Heart right ventricle (tissue), 16 donors: Measurements from ENCODE around the gene UBA7. TPM values are rescaled to one million over a fixed set of nuclear protein-coding genes. Genes with fewer than 3 reads are reported as not detected.
"Not testable (repeated sequence)": the region's sequence is repeated elsewhere in the genome, so short reads cannot be mapped to it uniquely, and the experiment has no call there.

ENCODE experiments used
- ATAC-seq, 8 donors: fragments of 200-7000 bp; cut with Tn5 transposase; one replicate each; pipeline ENCODE4 v1.9.1; 2020; ENCODE audit warnings: mild to moderate bottlenecking in 8 of 8, moderate library complexity in 8 of 8, moderate number of reproducible peaks in 1 of 8
- DNase-seq, 2 donors: peaks; one replicate each; pipeline ENCODE4 v3.0.0-alpha.2; 2020
- H3K27ac ChIP-seq, 10 donors: fragments of 200-600 bp; sonication (generic) in 2 of 10; one replicate each; pipeline versions ENCODE4 v1.5.0 to v1.8.0; 2020 to 2022; ENCODE audit warnings: mild to moderate bottlenecking in 3 of 10
- H3K27me3 ChIP-seq, 7 donors: fragments of 200-600 bp; one replicate each; pipeline ENCODE4 v1.8.0; 2021 to 2022; ENCODE audit warnings: mild to moderate bottlenecking in 2 of 7
- H3K36me3 ChIP-seq, 9 donors: fragments of 200-600 bp; sonication (generic) in 1 of 9; one replicate each; pipeline versions ENCODE4 v1.5.0 to v1.8.0; 2020 to 2022; ENCODE audit warnings: mild to moderate bottlenecking in 2 of 9
- H3K4me1 ChIP-seq, 9 donors: fragments of 200-600 bp; sonication (generic) in 1 of 9; one replicate each; pipeline versions ENCODE4 v1.5.0 to v1.8.0; 2020 to 2022; ENCODE audit warnings: mild to moderate bottlenecking in 4 of 9
- H3K4me3 ChIP-seq, 10 donors: fragments of 200-600 bp; sonication (generic) in 2 of 10; one replicate each; pipeline versions ENCODE4 v1.5.0 to v1.8.0; 2020 to 2022; ENCODE audit warnings: mild to moderate bottlenecking in 7 of 10, moderate library complexity in 2 of 10
- H3K9me3 ChIP-seq, 11 donors: fragments of 200-600 bp in 10 of 11; sonication (generic) in 2 of 11; one replicate each; pipeline versions ENCODE4 v1.5.0 to v1.8.0; 2013 to 2022; ENCODE audit warnings: mild to moderate bottlenecking in 2 of 11, control low read depth in 1 of 11, moderate library complexity in 1 of 11
- WGBS, 2 donors: extraction: QIAGEN DNeasy Blood & Tissue Kit; methylation state at CpG; one replicate each; pipeline ENCODE4 v1.1.7; 2013; ENCODE audit warnings: inconsistent platforms in 1 of 2; 5-methylcytosine and 5-hydroxymethylcytosine counted together
- intact Hi-C, 10 donors: fragments of 100-400 bp; cut with DNase I; formaldehyde crosslinking; loops; one replicate each; pipeline versions ENCODE4 v1.11.1 to v1.14.2; 2022
- polyA plus RNA-seq, 2 donors: library from polyadenylated mRNA; stranded (reverse); fragments of 200-250 nt; gene quantifications; one replicate each; pipeline ENCODE4 v1.2.3, GENCODE V29; 2013
- total RNA-seq, 10 donors: library from RNA; stranded (reverse); fragmentation: NEBNext Ultra II Directional in 3 of 10; extraction: Animal tissue kit (Norgen Biotek cat#: 25700) in 3 of 10; gene quantifications; one replicate each; pipeline versions ENCODE4 v1.2.1 to v1.2.4, GENCODE V29; 2021 to 2023
- TF ChIP-seq, protein P1 (sequence below), 9 donors: fragments of 200-600 bp; sonication (generic) in 2 of 9; IDR thresholded peaks; one replicate each; pipeline versions ENCODE4 v1.5.0 to v1.8.0; 2021 to 2022; ENCODE audit warnings: antibody characterized with exemption in 9 of 9, mild to moderate bottlenecking in 5 of 9, moderate library complexity in 1 of 9
- donor health status: Arrhythmogenic right ventricular cardiomyopathy.
- donor health status: ischemic (EF 13 %, LVEDD 7.1; RV severe dilation, severe dysfunction).
- donor health status: healthy with polysubstance abuse.
- donor health status: DM: no; HTN: yes; CAD: no.
- donor health status: DM: no; HTN: no; CAD: no.
- donor health status: ischemic (EF 25% LVEDD 6.9; RV normal size, moderate dysfunction).
- donor health status: ischemic (EF 25% LVEDD 5.7; RV mildly dilated, moderate dysfunction).
- donor health status: healthy.
- donor health status: DM: yes; HTN: yes; CAD: no.
- donor health status: Ischemic cardiomyopathy.
- donor health status: ischemic (EF 35%, LVEDD 5.7; RV mildly dilated, moderate dysfunction).
- donor health status: nonischemic (EF 11% LVEDD 7.7; RV severe dilation, severe dysfunction).
- donor health status: DM: yes; HTN: yes; CAD: no.
- donor health status: PGD.
- donor health status: ischemic (EF 29% LVEDD 5.4; RV normal size, mild dysfunction).
- donor health status: nonischemic (EF 23%, LVEDD 6.1; RV moderate dilation, normal function).

UBA7 gene
- total and polyA plus RNA-seq, 12 donors, result 12.0 to 57.6 (median 22.0) TPM

- peak in 1 of 2 donors; percentile 27 for DNase-seq
- 2% methylated on average over 50 of the region's 50 CpGs for WGBS, 2 donors
- Histone ChIP-seq H3K36me3 (peaks cover 0 to 40% (median 0%) of the 10 kb centered on the region in 9 donors), H3K27ac (peak overlapping the region; percentile 81 to 99 (median 94)), H3K9me3 (no peaks in the 10 kb centered on the region), H3K4me3 (peak overlapping the region; percentile 66 to 100 (median 94)), H3K27me3 (no peaks in the 10 kb centered on the region), H3K4me1 (peaks cover 4 to 66% (median 29%) of the 10 kb centered on the region in 9 donors)
- TF ChIP-seq, protein P1, sequence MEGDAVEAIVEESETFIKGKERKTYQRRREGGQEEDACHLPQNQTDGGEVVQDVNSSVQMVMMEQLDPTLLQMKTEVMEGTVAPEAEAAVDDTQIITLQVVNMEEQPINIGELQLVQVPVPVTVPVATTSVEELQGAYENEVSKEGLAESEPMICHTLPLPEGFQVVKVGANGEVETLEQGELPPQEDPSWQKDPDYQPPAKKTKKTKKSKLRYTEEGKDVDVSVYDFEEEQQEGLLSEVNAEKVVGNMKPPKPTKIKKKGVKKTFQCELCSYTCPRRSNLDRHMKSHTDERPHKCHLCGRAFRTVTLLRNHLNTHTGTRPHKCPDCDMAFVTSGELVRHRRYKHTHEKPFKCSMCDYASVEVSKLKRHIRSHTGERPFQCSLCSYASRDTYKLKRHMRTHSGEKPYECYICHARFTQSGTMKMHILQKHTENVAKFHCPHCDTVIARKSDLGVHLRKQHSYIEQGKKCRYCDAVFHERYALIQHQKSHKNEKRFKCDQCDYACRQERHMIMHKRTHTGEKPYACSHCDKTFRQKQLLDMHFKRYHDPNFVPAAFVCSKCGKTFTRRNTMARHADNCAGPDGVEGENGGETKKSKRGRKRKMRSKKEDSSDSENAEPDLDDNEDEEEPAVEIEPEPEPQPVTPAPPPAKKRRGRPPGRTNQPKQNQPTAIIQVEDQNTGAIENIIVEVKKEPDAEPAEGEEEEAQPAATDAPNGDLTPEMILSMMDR (IDR thresholded peaks at IDR 0.05), result no peak
- ATAC-seq, result peak; percentile 8 to 81 (median 32)
- intact Hi-C loops, result loop anchor here in 2 of 10 donors (5.0 kb wide), 2 partner anchors 63 to 142 kb away; partner anchors contain the start of genes GMPPB (in 1 of the 2) and MON1A (in 1 of the 2)
These were observed 28.0 kb downstream of the UBA7 start for GRCh38 chr3:49785565-49786356.

DNA sequence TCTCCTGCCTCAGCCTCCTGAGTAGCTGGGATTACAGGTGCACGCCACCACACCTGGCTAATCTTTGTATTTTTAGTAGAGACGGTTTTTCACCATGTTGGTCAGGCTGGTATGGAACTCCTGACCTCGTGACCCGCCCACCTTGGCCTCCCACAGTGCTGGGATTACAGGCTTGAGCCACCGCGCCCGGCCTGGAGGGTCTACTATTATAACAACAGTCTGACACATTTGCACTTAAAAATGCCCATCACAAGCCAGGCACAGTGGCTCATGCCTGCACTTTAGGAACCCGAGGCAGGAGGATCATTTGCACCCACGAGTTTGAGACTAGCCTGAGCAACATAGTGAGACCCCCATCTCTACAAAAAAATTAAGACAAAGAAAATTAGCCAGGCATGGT, 31.5 kb downstream of the UBA7 start:
- peaks cover 0 to 58% (median 4%) of the 10 kb centered on the region in 9 donors for H3K36me3 ChIP-seq
- H3K27me3 ChIP-seq, ATAC-seq, H3K9me3 ChIP-seq, intact Hi-C loops, H3K27ac ChIP-seq, H3K4me3 ChIP-seq, DNase-seq: not testable (repeated sequence)
- WGBS, 2 donors, result 93 to 97% methylated on average over 9 of the region's 9 CpGs
- H3K4me1 ChIP-seq, result peaks cover 4 to 63% (median 31%) of the 10 kb centered on the region in 9 donors

DNA sequence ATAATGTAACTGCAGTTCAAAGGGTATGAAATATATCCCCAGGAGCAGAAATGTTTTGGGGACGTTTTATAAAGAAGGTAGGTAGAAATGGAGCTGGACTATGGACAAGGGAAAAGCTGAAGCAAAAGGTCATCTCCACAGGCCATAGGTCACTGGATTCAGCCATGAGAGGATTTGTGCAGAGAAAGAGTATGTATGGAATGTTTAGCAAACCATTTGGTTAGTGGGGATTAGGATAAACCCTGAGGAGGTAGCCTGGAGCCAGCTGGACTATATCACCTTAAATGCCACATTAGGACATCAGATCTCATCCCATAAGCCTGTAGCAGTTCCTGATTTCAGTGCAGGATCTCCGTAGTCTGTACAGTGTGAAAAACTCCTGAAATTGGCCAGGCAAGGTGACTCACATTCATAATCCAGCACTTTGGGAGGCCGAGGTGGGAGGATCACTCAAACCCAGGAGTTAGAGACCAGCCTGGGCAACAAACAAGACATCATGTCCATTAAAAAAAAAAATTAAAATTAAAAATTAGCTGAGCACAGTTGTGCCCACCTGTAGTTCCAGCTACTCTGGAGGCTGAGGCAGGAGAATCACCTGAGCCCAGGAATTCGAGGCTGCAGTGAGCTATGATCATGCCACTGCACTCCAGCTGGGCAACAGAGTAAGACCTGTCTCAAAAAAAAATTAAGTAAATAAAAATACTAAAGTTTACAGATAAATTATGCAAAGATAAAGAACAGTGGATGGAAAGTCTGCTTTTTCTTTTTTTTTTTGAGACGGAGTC, 32.1 kb downstream of the UBA7 start:
- intact Hi-C loops, result no loop called here
- Histone ChIP-seq H3K4me3 (no peak overlapping the region), H3K27ac (no peak overlapping the region), H3K27me3 (no peaks in the 10 kb centered on the region), H3K36me3 (peaks cover 0 to 65% (median 5%) of the 10 kb centered on the region in 9 donors), H3K4me1 (peaks cover 4 to 56% (median 25%) of the 10 kb centered on the region in 9 donors), H3K9me3 (no peaks in the 10 kb centered on the region)
- DNase-seq (no peak), ATAC-seq (no peak)
- TF ChIP-seq, protein P1 (IDR thresholded peaks at IDR 0.05), result no peak
- whole genome bisulfite sequencing, 2 donors, result 83 to 87% methylated on average over 5 of the region's 5 CpGs

GRCh38 chr3:49780975-49781365, 32.8 kb downstream of the UBA7 start:
- WGBS, 2 donors, result 90 to 96% methylated on average over 9 of the region's 9 CpGs
- H3K27me3 ChIP-seq, H3K27ac ChIP-seq, ATAC-seq, H3K4me3 ChIP-seq, H3K9me3 ChIP-seq, DNase-seq, intact Hi-C loops: not testable (repeated sequence)
- Histone ChIP-seq H3K4me1 (peaks cover 4 to 56% (median 25%) of the 10 kb centered on the region in 9 donors), H3K36me3 (peaks cover 0 to 70% (median 5%) of the 10 kb centered on the region in 9 donors)
